Breast epithelium (tissue), 4 donors: Measurements from ENCODE around the gene SPOUT1. TPM values are rescaled to one million over a fixed set of nuclear protein-coding genes. Genes with fewer than 3 reads are reported as not detected.

ENCODE experiments used
- DNase-seq, 2 donors: peaks; one replicate each; pipeline ENCODE4 v3.0.0-alpha.2; 2019; ENCODE audit warnings: low spot score in 2 of 2
- H3K27ac ChIP-seq, 2 donors: fragments of 200-600 bp; sonication (generic) in 1 of 2; one replicate each; pipeline ENCODE4 v1.5.1; 2016 to 2019; ENCODE audit warnings: mild to moderate bottlenecking in 1 of 2
- H3K27me3 ChIP-seq, 2 donors: fragments of 200-600 bp; sonication (generic) in 1 of 2; one replicate each; pipeline versions ENCODE4 v1.5.1 to v1.6.0; 2017 to 2019; ENCODE audit warnings: control low read depth in 1 of 2, mild to moderate bottlenecking in 1 of 2
- H3K36me3 ChIP-seq: fragments of 200-600 bp; one replicate; pipeline ENCODE4 v1.5.1; 2019
- H3K4me1 ChIP-seq, 2 donors: fragments of 200-600 bp; sonication (generic); one replicate each; pipeline ENCODE4 v1.5.1; 2016 to 2019; ENCODE audit warnings: control low read depth in 1 of 2
- H3K4me3 ChIP-seq, 3 donors: fragments of 200-600 bp; sonication (generic); 1 replicate in 2 of 3; 2 replicates in 1 of 3; pipeline ENCODE4 v1.5.1; 2016 to 2019; ENCODE audit warnings: mild to moderate bottlenecking in 3 of 3, moderate library complexity in 2 of 3
- H3K9me3 ChIP-seq, 2 donors: fragments of 200-600 bp; sonication (generic) in 1 of 2; one replicate each; pipeline ENCODE4 v1.5.1; 2016 to 2019; ENCODE audit warnings: control low read depth in 1 of 2
- CTCF ChIP-seq, 3 donors: fragments of 450-650 bp; IDR thresholded peaks; one replicate each; pipeline ENCODE4 v1.5.1; 2016 to 2017; ENCODE audit warnings: antibody characterized with exemption in 3 of 3, mild to moderate bottlenecking in 3 of 3, moderate library complexity in 3 of 3
- POLR2A ChIP-seq: fragments of 450-650 bp; IDR thresholded peaks from one replicate; pipeline ENCODE4 v1.6.1; 2016; ENCODE audit warnings: antibody characterized with exemption, mild to moderate bottlenecking, moderate library complexity
- POLR2AphosphoS5 ChIP-seq, 3 donors: sonication (generic); formaldehyde crosslinking; IDR thresholded peaks; one replicate each; pipeline ENCODE4 v1.6.1; 2017; ENCODE audit warnings: antibody characterized with exemption in 3 of 3
- intact Hi-C: fragments of 100-400 bp; cut with DNase I; formaldehyde crosslinking; loops from one replicate; pipeline ENCODE4 v1.15.1; 2023; ENCODE audit warnings: low total_unique reads
- total RNA-seq, 3 donors: library from RNA; depleted of rRNA; stranded (reverse); fragments of >200 nt; gene quantifications; one replicate each; pipeline ENCODE4 v1.1.0, GENCODE V29; 2016

Gene SPOUT1
- total RNA-seq, 3 donors from 2014 or later = 23.0 to 40.0 (median 31.5) TPM

- Histone ChIP-seq H3K9me3 (no peaks in the 10 kb centered on the region), H3K4me1 (peaks cover 0 to 5% of the 10 kb centered on the region in 2 donors), H3K27me3 (no peaks in the 10 kb centered on the region), H3K4me3 (peak within 1 kb of the TSS; percentile 67 to 90 (median 69)), H3K27ac (peak within 1 kb of the TSS; percentile 67 to 88), H3K36me3 (no peaks in the 10 kb centered on the region)
- DNase-seq = peak; percentile 95 to 97
- intact Hi-C loops = no loop called here
- TF ChIP-seq POLR2A = no peak
- TF ChIP-seq CTCF (IDR thresholded peaks at IDR 0.05) = peak; percentile 98 to 99 (median 99)
- TF ChIP-seq POLR2AphosphoS5 (IDR thresholded peaks at IDR 0.05) = peak; percentile 33 to 75 (median 41)
Measured at GRCh38 chr9:128818099-128818838, 11.3 kb downstream of the SPOUT1 start, which contains the start of gene ENDOG. Gene ENDOG, plus strand, starts transcription at chr9:128818500. Its CDS starts 185 bp downstream, at chr9:128818685.

- intact Hi-C loops = no loop called here
- TF ChIP-seq POLR2AphosphoS5 (IDR thresholded peaks at IDR 0.05) (no peak), CTCF (IDR thresholded peaks at IDR 0.05) (no peak), POLR2A (no peak)
- H3K4me1 ChIP-seq = no peaks in the 10 kb centered on the region
- peaks cover 5% of the 10 kb centered on the region for H3K36me3 ChIP-seq
- no peak overlapping the region for H3K27ac ChIP-seq
- H3K27me3 ChIP-seq = no peaks in the 10 kb centered on the region
- H3K4me3 ChIP-seq = no peak overlapping the region
- no peaks in the 10 kb centered on the region for H3K9me3 ChIP-seq
- no peak for DNase-seq
Measured at GRCh38 chr9:128810873-128811272, 18.7 kb downstream of the SPOUT1 start.

GRCh38 chr9:128809831-128810230 lies 19.8 kb downstream of the SPOUT1 start:
- H3K4me1 ChIP-seq = no peaks in the 10 kb centered on the region
- DNase-seq = no peak
- no peak for TF ChIP-seq POLR2AphosphoS5 (IDR thresholded peaks at IDR 0.05)
- TF ChIP-seq POLR2A = no peak
- no peak for TF ChIP-seq CTCF (IDR thresholded peaks at IDR 0.05)
- H3K27ac ChIP-seq = no peak overlapping the region
- no peaks in the 10 kb centered on the region for H3K27me3 ChIP-seq
- H3K9me3 ChIP-seq = no peaks in the 10 kb centered on the region
- intact Hi-C loops = no loop called here
- H3K36me3 ChIP-seq = peaks cover 5% of the 10 kb centered on the region
- H3K4me3 ChIP-seq = no peak overlapping the region

- intact Hi-C loops = no loop called here
- Histone ChIP-seq H3K27me3 (no peaks in the 10 kb centered on the region), H3K4me1 (no peaks in the 10 kb centered on the region), H3K36me3 (peaks cover 5% of the 10 kb centered on the region), H3K9me3 (no peaks in the 10 kb centered on the region), H3K27ac (no peak overlapping the region), H3K4me3 (no peak overlapping the region)
- DNase-seq = no peak
- TF ChIP-seq CTCF (IDR thresholded peaks at IDR 0.05) (no peak), POLR2AphosphoS5 (IDR thresholded peaks at IDR 0.05) (no peak), POLR2A (no peak)
Measured at GRCh38 chr9:128809036-128809599, 20.5 kb downstream of the SPOUT1 start.

GRCh38 chr9:128808543-128808942 lies 21.1 kb downstream of the SPOUT1 start:
- Histone ChIP-seq H3K4me3 (no peak overlapping the region), H3K9me3 (no peaks in the 10 kb centered on the region), H3K27ac (no peak overlapping the region), H3K27me3 (no peaks in the 10 kb centered on the region), H3K4me1 (no peaks in the 10 kb centered on the region), H3K36me3 (peaks cover 5% of the 10 kb centered on the region)
- intact Hi-C loops = no loop called here
- TF ChIP-seq POLR2A (no peak), CTCF (IDR thresholded peaks at IDR 0.05) (no peak), POLR2AphosphoS5 (IDR thresholded peaks at IDR 0.05) (no peak)
- DNase-seq = no peak
